K562 (cell line): ENCODE measurements around the gene TBX1. TPM values are rescaled to one million over a fixed set of nuclear protein-coding genes. Genes with fewer than 3 reads are reported as not detected.

ENCODE experiments used
- GABPB1 ChIP-seq: sonication (generic); formaldehyde crosslinking; IDR thresholded peaks from 2 replicates; pipeline ENCODE4 v1.8.0; 2022; ENCODE audit warnings: mild to moderate bottlenecking, missing genetic modification reagents
- RBBP5 ChIP-seq: fragments of 200-600 bp; sonication (generic); IDR thresholded peaks from 2 replicates; pipeline ENCODE4 v1.6.1; 2012; ENCODE audit warnings: borderline replicate concordance, mild to moderate bottlenecking, low read length, control low read depth, inconsistent platforms; ENCODE audit not compliant: insufficient read depth, poor library complexity, severe bottlenecking
- SP1 ChIP-seq: sonication (generic); formaldehyde crosslinking; IDR thresholded peaks from 2 replicates; pipeline ENCODE4 v1.8.1; 2022; ENCODE audit warnings: mild to moderate bottlenecking, missing genetic modification reagents
- STAT6 ChIP-seq: sonication (generic); formaldehyde crosslinking; IDR thresholded peaks from 2 replicates; pipeline ENCODE4 v1.8.1; 2023; ENCODE audit warnings: mild to moderate bottlenecking, missing genetic modification reagents
- TCF3 ChIP-seq: sonication (generic); formaldehyde crosslinking; IDR thresholded peaks from 2 replicates; pipeline ENCODE4 v1.4.0; 2020; ENCODE audit warnings: mild to moderate bottlenecking, missing genetic modification reagents
- TFAM ChIP-seq: fragments of 250-450 bp; sonication (Bioruptor Pico); conservative IDR thresholded peaks from 2 replicates; pipeline ENCODE4 v1.5.0; 2021; ENCODE audit warnings: mild to moderate bottlenecking, moderate library complexity
- ZBTB40 ChIP-seq, 2 experiments: fragments of 450-650 bp in 1 of 2; sonication (generic) in 1 of 2; formaldehyde crosslinking in 1 of 2; IDR thresholded peaks; 2 replicates each; pipeline versions ENCODE4 v1.7.1 to v1.9.0; 2016 to 2022; ENCODE audit warnings: inconsistent platforms in 1 of 2, mild to moderate bottlenecking in 1 of 2, missing genetic modification reagents in 1 of 2
- ZNF609 ChIP-seq: sonication (generic); formaldehyde crosslinking; IDR thresholded peaks from 2 replicates; pipeline ENCODE4 v1.8.1; 2023; ENCODE audit warnings: missing genetic modification reagents, mild to moderate bottlenecking, borderline replicate concordance
- polyA plus RNA-seq, 8 experiments: library from polyadenylated mRNA; depleted of rRNA in 4 of 8; stranded (reverse) in 5 of 8; unstranded in 3 of 8; fragments of >200 nt; fragmentation: Nextera tagmentation in 2 of 8; fragmentation: Illumina TruSeq in 1 of 8; extraction: Ambion mirVana in 2 of 8; extraction: Trizol in 1 of 8; gene quantifications; 2 replicates each; pipeline versions ENCODE4 v1.2.1 to v1.2.3, GENCODE V29; 2011 to 2014; ENCODE audit warnings: inconsistent platforms in 1 of 8, missing spikeins in 1 of 8
- total RNA-seq, 7 experiments: library from RNA; depleted of rRNA in 6 of 7; stranded (reverse); fragments of >200 nt in 6 of 7; fragmentation: Illumina TruSeq in 2 of 7; extraction: Trizol in 2 of 7; gene quantifications; 2 replicates each; pipeline versions ENCODE4 v1.2.1 to v1.2.3, GENCODE V29; 2011 to 2021; ENCODE audit warnings: low replicate concordance in 1 of 7

Gene TBX1
- total and polyA plus RNA-seq, 9 of the 15 experiments (the other 6 are each of a cell fraction or from before 2014, with no cell fraction given): 0.07 to 35.0 (median 3.9) TPM

- TF ChIP-seq STAT6 (CRISPR knock-in tag) (0 out of 2 replicates have a peak, but pooled peaks have one; percentile 13), RBBP5 (no peak), SP1 (CRISPR knock-in tag) (no peak), ZNF609 (CRISPR knock-in tag) (no peak), TCF3 (CRISPR knock-in tag) (no peak), TFAM (no peak), GABPB1 (CRISPR knock-in tag) (no peak), ZBTB40 (IDR thresholded peaks at IDR 0.05) (no peak), ZBTB40 (CRISPR knock-in tag; IDR thresholded peaks at IDR 0.05) (no peak)
These were observed 5.1 kb downstream of the TBX1 start (continued) for GRCh38 chr22:19765477-19766239.
